Neural cell (in vitro differentiated cells): ENCODE data around the gene ATXN7L3B. TPM values are rescaled to one million over a fixed set of nuclear protein-coding genes. Genes with fewer than 3 reads are reported as not detected.

Experiments used
- H2AFZ ChIP-seq: fragments of 200-600, 300-800 bp; sonication (generic), shearing (Covaris generic); 2 replicates; pipeline ENCODE4 v1.6.0; 2014; ENCODE audit warnings: low read depth, mild to moderate bottlenecking, antibody characterized with exemption, low read length, moderate library complexity
- H3F3A ChIP-seq: fragments of 200-600 bp; shearing (Covaris generic); 2 replicates; pipeline ENCODE4 v1.6.1; 2016; ENCODE audit warnings: mild to moderate bottlenecking, moderate library complexity, mixed read lengths, antibody characterized with exemption, low read length; ENCODE audit not compliant: insufficient read depth, poor library complexity, severe bottlenecking
- H3K27ac ChIP-seq: fragments of 200-600, 300-800 bp; sonication (generic), shearing (Covaris generic); 2 replicates; pipeline ENCODE4 v1.5.1; 2014; ENCODE audit warnings: mild to moderate bottlenecking, low read length, moderate library complexity
- H3K27me3 ChIP-seq: fragments of 300-800, 200-600 bp; sonication (generic), shearing (Covaris generic); 2 replicates; pipeline ENCODE4 v1.6.0; 2014; ENCODE audit warnings: mild to moderate bottlenecking, low read depth, low read length, moderate library complexity; ENCODE audit not compliant: insufficient read depth
- H3K36me3 ChIP-seq: fragments of 300-800, 200-600 bp; sonication (generic), shearing (Covaris generic); 2 replicates; pipeline ENCODE4 v1.5.1; 2014; ENCODE audit warnings: mild to moderate bottlenecking, antibody characterized with exemption, low read length, moderate library complexity; ENCODE audit not compliant: insufficient read depth
- H3K4me2 ChIP-seq: fragments of 300-800, 200-600 bp; sonication (generic), shearing (Covaris generic); 2 replicates; pipeline ENCODE4 v1.6.0; 2014; ENCODE audit warnings: mild to moderate bottlenecking, low read length
- H3K4me3 ChIP-seq: fragments of 300-800, 200-600 bp; sonication (generic), shearing (Covaris generic); 2 replicates; pipeline ENCODE4 v1.5.1; 2014; ENCODE audit warnings: mild to moderate bottlenecking, low read length, moderate library complexity
- H3K79me2 ChIP-seq: fragments of 200-600 bp; shearing (Covaris generic); replicated peaks from 2 replicates; pipeline ENCODE4 v1.6.0; 2014; ENCODE audit warnings: mild to moderate bottlenecking, low read length, moderate library complexity; ENCODE audit not compliant: insufficient read depth
- H3K9ac ChIP-seq: fragments of 300-800, 200-600 bp; sonication (generic), shearing (Covaris generic); 2 replicates; pipeline ENCODE4 v1.6.1; 2016; ENCODE audit warnings: mild to moderate bottlenecking, low read length, mixed read lengths
- H3K9me2 ChIP-seq: fragments of 200-600 bp; shearing (Covaris generic); 2 replicates; pipeline ENCODE4 v1.6.1; 2016; ENCODE audit warnings: mild to moderate bottlenecking, low read length, mixed read lengths; ENCODE audit not compliant: insufficient read depth
- H3K9me3 ChIP-seq: fragments of 200-600, 300-800 bp; sonication (generic), shearing (Covaris generic); 2 replicates; pipeline ENCODE4 v1.6.1; 2016; ENCODE audit warnings: mild to moderate bottlenecking, mixed run types, low read length, moderate library complexity, mixed read lengths
- H4K20me1 ChIP-seq: fragments of 200-600 bp; shearing (Covaris generic); 2 replicates; pipeline ENCODE4 v1.6.1; 2016; ENCODE audit warnings: mild to moderate bottlenecking, mixed run types; ENCODE audit not compliant: insufficient read depth
- EP300 ChIP-seq: fragments of 450-650 bp; conservative IDR thresholded peaks from 2 replicates; pipeline ENCODE4 v1.6.1; 2014; ENCODE audit warnings: antibody characterized with exemption, mild to moderate bottlenecking, moderate library complexity; ENCODE audit not compliant: poor library complexity, severe bottlenecking
- EZH2 ChIP-seq: fragments of 200-600, 300-800 bp; shearing (Covaris generic), sonication (generic); IDR thresholded peaks from 2 replicates; pipeline ENCODE4 v1.6.1; 2014; ENCODE audit warnings: antibody characterized with exemption, low read length, borderline replicate concordance, mild to moderate bottlenecking; ENCODE audit not compliant: insufficient read depth, poor library complexity, severe bottlenecking
- MXI1 ChIP-seq: fragments of 450-650 bp; conservative IDR thresholded peaks from 2 replicates; pipeline ENCODE4 v1.6.1; 2014; ENCODE audit warnings: antibody characterized with exemption, mild to moderate bottlenecking; ENCODE audit not compliant: poor library complexity, severe bottlenecking
- POLR2AphosphoS5 ChIP-seq: IDR thresholded peaks from 2 replicates; pipeline ENCODE4 v1.6.1; 2012
- RAD21 ChIP-seq: fragments of 450-650 bp; conservative IDR thresholded peaks from 2 replicates; pipeline ENCODE4 v1.6.1; 2014; ENCODE audit warnings: antibody characterized with exemption, mild to moderate bottlenecking, moderate library complexity
- SMC3 ChIP-seq: fragments of 450-650 bp; conservative IDR thresholded peaks from 2 replicates; pipeline ENCODE4 v1.6.1; 2014; ENCODE audit warnings: antibody characterized with exemption, mild to moderate bottlenecking, moderate library complexity; ENCODE audit not compliant: poor library complexity
- TAF1 ChIP-seq: IDR thresholded peaks from 2 replicates; pipeline ENCODE4 v1.6.1; 2012; ENCODE audit warnings: low read depth
- polyA plus RNA-seq: library from polyadenylated mRNA; depleted of rRNA; stranded (reverse); fragments of >200 nt; gene quantifications from 2 replicates; pipeline ENCODE4 v1.2.3, GENCODE V29; 2014
- TF ChIP-seq, protein P1 (sequence below): fragments of 450-650 bp; IDR thresholded peaks from 2 replicates; pipeline ENCODE4 v1.5.1; 2014; ENCODE audit warnings: antibody characterized with exemption, mild to moderate bottlenecking, moderate library complexity; ENCODE audit not compliant: poor library complexity, severe bottlenecking
- TF ChIP-seq, protein P2 (sequence below): IDR thresholded peaks from 2 replicates; pipeline ENCODE4 v1.6.1; 2012; ENCODE audit warnings: borderline replicate concordance

ATXN7L3B gene
- polyA plus RNA-seq, 1 donor from 2014 or later: 90.3 TPM

DNA sequence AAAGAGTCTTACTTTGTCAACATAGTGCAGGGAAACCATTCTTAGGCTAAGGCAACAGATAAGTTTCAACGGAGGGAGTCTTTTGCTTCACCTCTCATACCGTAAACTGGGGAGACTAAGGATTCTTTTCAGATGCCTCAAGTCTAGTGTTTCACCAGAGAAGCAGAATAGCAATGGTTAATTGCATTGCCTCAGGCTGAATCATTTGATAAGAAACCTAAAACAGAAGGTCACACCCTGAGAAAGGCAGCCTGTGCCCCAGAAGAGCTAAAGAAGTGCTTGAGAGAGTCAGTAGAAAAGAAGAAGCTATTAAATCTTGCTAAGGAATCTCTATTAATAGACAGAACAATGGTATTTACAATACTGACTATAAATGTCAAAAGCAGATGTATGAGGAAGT is 21.8 kb upstream of the ATXN7L3B start:
- no peak overlapping the region for H2AFZ ChIP-seq

DNA sequence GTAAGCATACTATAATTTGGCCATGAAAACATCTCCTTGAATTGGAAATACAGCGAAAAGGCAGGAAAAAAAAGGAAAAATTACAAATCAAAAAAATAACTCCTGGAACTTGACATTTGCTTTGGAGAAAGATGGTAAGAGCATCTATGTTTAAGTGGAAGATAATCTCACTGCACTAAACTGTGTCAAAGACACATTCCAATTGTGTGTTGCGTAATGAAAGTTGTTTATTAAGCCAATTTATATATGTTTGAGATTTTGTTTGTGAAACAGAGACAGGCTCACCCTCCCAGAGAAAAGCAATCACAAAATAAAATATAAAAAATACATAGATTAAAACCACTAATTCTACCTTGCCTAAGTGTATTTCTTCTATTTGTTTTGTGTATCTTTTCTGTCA is 11.1 kb upstream of the ATXN7L3B start:
- Histone ChIP-seq H3K9me3 (no peaks in the 10 kb centered on the region), H3K9me2 (no peaks in the 10 kb centered on the region), H4K20me1 (no peaks in the 10 kb centered on the region), H3K9ac (no peak overlapping the region), H3K4me3 (no peak overlapping the region), H2AFZ (no peak overlapping the region), H3K4me2 (no peak overlapping the region), H3K36me3 (no peaks in the 10 kb centered on the region), H3K27ac (no peak overlapping the region), H3F3A (no peaks in the 10 kb centered on the region), H3K27me3 (no peaks in the 10 kb centered on the region), H3K79me2 (no peaks in the 10 kb centered on the region)
- TF ChIP-seq POLR2AphosphoS5: no peak
- no peak for TF ChIP-seq TAF1
- TF ChIP-seq SMC3: no peak
- no peak for TF ChIP-seq EZH2
- no peak for TF ChIP-seq MXI1
- TF ChIP-seq EP300: no peak
- no peak for TF ChIP-seq RAD21
- TF ChIP-seq, protein P1, sequence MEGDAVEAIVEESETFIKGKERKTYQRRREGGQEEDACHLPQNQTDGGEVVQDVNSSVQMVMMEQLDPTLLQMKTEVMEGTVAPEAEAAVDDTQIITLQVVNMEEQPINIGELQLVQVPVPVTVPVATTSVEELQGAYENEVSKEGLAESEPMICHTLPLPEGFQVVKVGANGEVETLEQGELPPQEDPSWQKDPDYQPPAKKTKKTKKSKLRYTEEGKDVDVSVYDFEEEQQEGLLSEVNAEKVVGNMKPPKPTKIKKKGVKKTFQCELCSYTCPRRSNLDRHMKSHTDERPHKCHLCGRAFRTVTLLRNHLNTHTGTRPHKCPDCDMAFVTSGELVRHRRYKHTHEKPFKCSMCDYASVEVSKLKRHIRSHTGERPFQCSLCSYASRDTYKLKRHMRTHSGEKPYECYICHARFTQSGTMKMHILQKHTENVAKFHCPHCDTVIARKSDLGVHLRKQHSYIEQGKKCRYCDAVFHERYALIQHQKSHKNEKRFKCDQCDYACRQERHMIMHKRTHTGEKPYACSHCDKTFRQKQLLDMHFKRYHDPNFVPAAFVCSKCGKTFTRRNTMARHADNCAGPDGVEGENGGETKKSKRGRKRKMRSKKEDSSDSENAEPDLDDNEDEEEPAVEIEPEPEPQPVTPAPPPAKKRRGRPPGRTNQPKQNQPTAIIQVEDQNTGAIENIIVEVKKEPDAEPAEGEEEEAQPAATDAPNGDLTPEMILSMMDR: no peak
- TF ChIP-seq, protein P2, sequence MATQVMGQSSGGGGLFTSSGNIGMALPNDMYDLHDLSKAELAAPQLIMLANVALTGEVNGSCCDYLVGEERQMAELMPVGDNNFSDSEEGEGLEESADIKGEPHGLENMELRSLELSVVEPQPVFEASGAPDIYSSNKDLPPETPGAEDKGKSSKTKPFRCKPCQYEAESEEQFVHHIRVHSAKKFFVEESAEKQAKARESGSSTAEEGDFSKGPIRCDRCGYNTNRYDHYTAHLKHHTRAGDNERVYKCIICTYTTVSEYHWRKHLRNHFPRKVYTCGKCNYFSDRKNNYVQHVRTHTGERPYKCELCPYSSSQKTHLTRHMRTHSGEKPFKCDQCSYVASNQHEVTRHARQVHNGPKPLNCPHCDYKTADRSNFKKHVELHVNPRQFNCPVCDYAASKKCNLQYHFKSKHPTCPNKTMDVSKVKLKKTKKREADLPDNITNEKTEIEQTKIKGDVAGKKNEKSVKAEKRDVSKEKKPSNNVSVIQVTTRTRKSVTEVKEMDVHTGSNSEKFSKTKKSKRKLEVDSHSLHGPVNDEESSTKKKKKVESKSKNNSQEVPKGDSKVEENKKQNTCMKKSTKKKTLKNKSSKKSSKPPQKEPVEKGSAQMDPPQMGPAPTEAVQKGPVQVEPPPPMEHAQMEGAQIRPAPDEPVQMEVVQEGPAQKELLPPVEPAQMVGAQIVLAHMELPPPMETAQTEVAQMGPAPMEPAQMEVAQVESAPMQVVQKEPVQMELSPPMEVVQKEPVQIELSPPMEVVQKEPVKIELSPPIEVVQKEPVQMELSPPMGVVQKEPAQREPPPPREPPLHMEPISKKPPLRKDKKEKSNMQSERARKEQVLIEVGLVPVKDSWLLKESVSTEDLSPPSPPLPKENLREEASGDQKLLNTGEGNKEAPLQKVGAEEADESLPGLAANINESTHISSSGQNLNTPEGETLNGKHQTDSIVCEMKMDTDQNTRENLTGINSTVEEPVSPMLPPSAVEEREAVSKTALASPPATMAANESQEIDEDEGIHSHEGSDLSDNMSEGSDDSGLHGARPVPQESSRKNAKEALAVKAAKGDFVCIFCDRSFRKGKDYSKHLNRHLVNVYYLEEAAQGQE: no peak

More for the DNA sequence above, 21.8 kb upstream of the ATXN7L3B start:
- Histone ChIP-seq H3K36me3 (no peaks in the 10 kb centered on the region), H3K9me2 (no peaks in the 10 kb centered on the region), H3K9me3 (no peaks in the 10 kb centered on the region), H3K4me3 (no peak overlapping the region), H3K79me2 (no peaks in the 10 kb centered on the region), H3K27me3 (no peaks in the 10 kb centered on the region), H3K9ac (no peak overlapping the region), H3K4me2 (no peak overlapping the region), H3F3A (no peaks in the 10 kb centered on the region), H4K20me1 (no peaks in the 10 kb centered on the region), H3K27ac (no peak overlapping the region)
- TF ChIP-seq EP300: no peak
- TF ChIP-seq, protein P1: no peak
- TF ChIP-seq, protein P2: no peak
- TF ChIP-seq RAD21: no peak
- no peak for TF ChIP-seq SMC3
- no peak for TF ChIP-seq POLR2AphosphoS5
- no peak for TF ChIP-seq MXI1
- no peak for TF ChIP-seq EZH2
- no peak for TF ChIP-seq TAF1
